ENCODE results near the gene NFE2L1.

DNA sequence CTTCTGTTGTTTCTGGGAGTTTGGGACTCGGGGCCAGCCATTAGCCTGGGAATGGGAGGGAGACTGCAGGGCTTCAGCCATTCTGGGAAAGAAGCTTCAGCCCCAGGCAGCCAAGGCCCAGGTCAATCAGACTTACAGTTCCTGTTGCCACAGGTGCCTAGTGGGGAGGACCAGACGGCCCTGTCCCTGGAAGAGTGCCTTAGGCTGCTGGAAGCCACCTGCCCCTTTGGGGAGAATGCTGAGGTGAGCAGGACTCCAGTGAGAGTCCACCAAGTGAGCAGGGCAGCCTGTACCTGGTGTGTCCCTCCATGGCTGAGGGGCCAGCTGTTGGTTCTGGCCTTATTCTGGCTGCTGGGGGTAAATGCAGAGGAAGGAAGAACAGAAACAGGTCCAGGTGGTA, 8.7 kb downstream of the NFE2L1 start:
- TF ChIP-seq IRF2 (CRISPR knock-in tag; IDR thresholded peaks at IDR 0.05; ENCODE audit: borderline replicate concordance, low read depth) = no peak
- TF ChIP-seq, protein P1, sequence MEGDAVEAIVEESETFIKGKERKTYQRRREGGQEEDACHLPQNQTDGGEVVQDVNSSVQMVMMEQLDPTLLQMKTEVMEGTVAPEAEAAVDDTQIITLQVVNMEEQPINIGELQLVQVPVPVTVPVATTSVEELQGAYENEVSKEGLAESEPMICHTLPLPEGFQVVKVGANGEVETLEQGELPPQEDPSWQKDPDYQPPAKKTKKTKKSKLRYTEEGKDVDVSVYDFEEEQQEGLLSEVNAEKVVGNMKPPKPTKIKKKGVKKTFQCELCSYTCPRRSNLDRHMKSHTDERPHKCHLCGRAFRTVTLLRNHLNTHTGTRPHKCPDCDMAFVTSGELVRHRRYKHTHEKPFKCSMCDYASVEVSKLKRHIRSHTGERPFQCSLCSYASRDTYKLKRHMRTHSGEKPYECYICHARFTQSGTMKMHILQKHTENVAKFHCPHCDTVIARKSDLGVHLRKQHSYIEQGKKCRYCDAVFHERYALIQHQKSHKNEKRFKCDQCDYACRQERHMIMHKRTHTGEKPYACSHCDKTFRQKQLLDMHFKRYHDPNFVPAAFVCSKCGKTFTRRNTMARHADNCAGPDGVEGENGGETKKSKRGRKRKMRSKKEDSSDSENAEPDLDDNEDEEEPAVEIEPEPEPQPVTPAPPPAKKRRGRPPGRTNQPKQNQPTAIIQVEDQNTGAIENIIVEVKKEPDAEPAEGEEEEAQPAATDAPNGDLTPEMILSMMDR (IDR thresholded peaks at IDR 0.05) = no peak
- TF ChIP-seq MXD4 (CRISPR knock-in tag; IDR thresholded peaks at IDR 0.05; ENCODE audit: borderline replicate concordance) = no peak
- TF ChIP-seq ELF4 (CRISPR knock-in tag; IDR thresholded peaks at IDR 0.05; ENCODE audit: low read depth) = no peak
- TF ChIP-seq, protein P2, sequence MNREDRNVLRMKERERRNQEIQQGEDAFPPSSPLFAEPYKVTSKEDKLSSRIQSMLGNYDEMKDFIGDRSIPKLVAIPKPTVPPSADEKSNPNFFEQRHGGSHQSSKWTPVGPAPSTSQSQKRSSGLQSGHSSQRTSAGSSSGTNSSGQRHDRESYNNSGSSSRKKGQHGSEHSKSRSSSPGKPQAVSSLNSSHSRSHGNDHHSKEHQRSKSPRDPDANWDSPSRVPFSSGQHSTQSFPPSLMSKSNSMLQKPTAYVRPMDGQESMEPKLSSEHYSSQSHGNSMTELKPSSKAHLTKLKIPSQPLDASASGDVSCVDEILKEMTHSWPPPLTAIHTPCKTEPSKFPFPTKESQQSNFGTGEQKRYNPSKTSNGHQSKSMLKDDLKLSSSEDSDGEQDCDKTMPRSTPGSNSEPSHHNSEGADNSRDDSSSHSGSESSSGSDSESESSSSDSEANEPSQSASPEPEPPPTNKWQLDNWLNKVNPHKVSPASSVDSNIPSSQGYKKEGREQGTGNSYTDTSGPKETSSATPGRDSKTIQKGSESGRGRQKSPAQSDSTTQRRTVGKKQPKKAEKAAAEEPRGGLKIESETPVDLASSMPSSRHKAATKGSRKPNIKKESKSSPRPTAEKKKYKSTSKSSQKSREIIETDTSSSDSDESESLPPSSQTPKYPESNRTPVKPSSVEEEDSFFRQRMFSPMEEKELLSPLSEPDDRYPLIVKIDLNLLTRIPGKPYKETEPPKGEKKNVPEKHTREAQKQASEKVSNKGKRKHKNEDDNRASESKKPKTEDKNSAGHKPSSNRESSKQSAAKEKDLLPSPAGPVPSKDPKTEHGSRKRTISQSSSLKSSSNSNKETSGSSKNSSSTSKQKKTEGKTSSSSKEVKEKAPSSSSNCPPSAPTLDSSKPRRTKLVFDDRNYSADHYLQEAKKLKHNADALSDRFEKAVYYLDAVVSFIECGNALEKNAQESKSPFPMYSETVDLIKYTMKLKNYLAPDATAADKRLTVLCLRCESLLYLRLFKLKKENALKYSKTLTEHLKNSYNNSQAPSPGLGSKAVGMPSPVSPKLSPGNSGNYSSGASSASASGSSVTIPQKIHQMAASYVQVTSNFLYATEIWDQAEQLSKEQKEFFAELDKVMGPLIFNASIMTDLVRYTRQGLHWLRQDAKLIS (CRISPR knock-in tag; IDR thresholded peaks at IDR 0.05; ENCODE audit: borderline replicate concordance) = no peak
- TF ChIP-seq, protein P3, sequence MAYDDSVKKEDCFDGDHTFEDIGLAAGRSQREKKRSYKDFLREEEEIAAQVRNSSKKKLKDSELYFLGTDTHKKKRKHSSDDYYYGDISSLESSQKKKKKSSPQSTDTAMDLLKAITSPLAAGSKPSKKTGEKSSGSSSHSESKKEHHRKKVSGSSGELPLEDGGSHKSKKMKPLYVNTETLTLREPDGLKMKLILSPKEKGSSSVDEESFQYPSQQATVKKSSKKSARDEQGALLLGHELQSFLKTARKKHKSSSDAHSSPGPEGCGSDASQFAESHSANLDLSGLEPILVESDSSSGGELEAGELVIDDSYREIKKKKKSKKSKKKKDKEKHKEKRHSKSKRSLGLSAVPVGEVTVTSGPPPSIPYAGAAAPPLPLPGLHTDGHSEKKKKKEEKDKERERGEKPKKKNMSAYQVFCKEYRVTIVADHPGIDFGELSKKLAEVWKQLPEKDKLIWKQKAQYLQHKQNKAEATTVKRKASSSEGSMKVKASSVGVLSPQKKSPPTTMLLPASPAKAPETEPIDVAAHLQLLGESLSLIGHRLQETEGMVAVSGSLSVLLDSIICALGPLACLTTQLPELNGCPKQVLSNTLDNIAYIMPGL (CRISPR knock-in tag; IDR thresholded peaks at IDR 0.05) = no peak
- TF ChIP-seq SP1 (CRISPR knock-in tag; conservative IDR thresholded peaks at IDR 0.05) = no peak
- TF ChIP-seq, protein P4, sequence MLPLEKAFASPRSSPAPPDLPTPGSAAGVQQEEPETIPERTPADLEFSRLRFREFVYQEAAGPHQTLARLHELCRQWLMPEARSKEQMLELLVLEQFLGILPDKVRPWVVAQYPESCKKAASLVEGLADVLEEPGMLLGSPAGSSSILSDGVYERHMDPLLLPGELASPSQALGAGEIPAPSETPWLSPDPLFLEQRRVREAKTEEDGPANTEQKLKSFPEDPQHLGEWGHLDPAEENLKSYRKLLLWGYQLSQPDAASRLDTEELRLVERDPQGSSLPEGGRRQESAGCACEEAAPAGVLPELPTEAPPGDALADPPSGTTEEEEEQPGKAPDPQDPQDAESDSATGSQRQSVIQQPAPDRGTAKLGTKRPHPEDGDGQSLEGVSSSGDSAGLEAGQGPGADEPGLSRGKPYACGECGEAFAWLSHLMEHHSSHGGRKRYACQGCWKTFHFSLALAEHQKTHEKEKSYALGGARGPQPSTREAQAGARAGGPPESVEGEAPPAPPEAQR (CRISPR knock-in tag; IDR thresholded peaks at IDR 0.05) = no peak
- TF ChIP-seq JUN (CRISPR knock-in tag; IDR thresholded peaks at IDR 0.05) = no peak
- no peak for TF ChIP-seq NFYB (CRISPR knock-in tag; conservative IDR thresholded peaks at IDR 0.05; ENCODE audit: low read depth)
- no peak for TF ChIP-seq NR1H2 (CRISPR knock-in tag; IDR thresholded peaks at IDR 0.05)
